ENCODE data around the gene LTA4H.
"Not testable (repeated sequence)": the region's sequence is repeated elsewhere in the genome, so short reads cannot be mapped to it uniquely, and the experiment has no call there.

Gene LTA4H

DNA sequence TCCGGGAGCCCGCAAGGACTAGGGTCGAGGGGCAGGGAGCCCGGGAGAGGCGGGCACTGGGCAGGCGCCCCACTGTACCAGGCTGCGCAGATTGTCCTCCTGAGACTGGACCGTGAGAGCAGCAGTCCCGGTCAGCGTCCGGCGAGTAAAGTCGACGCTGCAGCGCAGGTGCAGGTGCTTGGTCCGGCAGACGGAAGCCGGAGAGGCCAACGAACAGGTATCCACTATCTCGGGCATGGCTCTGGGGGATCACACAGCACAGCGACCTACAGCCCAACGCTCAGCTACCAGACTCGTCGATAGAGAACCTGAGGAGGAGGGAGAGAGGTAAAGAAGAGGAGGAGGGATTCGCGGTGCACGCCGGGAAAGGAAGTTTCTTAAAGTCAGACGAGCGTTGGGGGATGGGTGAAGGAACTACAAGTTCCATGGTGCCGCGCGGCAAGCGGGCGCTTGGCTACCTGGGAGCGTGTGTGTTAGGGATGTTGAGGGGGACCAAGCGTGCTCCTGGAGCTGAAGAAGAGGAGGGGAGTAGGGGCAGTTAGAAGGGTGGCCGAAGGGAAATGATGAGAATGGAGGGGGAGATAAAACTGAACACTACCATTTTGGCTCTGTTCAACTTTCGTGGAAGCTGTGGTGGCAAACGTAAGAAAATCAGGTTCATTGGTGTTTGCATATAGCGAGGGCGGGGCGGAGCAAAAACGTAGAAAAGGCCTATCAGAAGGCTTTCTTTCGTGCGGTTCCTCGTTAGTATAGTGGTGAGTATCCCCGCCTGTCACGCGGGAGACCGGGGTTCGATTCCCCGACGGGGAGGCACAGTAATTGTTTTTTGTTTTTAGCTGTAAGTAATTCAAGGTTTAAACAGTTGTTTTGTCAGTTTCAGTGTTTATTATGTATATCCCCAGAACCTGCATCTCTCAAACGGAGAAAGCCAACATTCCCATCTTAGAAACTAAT is at the start of gene LTA4H:
LTA4H (minus strand) TSS at position 305 of the 954 bp plus-strand sequence; CDS start at position 237, 68 bp downstream.
- peak; percentile 98 for DNase-seq

DNA sequence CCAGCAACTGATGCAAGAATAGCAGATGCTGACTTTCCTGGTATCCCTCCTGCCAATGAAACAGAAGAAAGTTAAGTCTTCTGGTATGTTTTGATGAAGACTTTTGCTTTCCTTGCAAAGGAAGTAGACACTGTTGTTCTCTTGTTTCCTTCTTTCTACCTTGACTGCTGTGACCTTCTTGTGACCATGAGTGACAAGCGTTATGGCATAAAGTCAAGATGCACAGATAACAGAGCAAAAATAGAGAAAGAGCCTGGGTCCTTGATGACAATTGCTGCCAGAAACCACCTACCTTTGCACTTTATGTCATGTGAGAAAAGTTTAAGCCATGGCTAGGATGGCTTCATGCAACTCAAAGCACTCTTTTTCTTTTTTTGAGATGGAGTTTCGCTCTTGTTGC is 49.2 kb upstream of the LTA4H start:
- DNase-seq = no peak

DNA sequence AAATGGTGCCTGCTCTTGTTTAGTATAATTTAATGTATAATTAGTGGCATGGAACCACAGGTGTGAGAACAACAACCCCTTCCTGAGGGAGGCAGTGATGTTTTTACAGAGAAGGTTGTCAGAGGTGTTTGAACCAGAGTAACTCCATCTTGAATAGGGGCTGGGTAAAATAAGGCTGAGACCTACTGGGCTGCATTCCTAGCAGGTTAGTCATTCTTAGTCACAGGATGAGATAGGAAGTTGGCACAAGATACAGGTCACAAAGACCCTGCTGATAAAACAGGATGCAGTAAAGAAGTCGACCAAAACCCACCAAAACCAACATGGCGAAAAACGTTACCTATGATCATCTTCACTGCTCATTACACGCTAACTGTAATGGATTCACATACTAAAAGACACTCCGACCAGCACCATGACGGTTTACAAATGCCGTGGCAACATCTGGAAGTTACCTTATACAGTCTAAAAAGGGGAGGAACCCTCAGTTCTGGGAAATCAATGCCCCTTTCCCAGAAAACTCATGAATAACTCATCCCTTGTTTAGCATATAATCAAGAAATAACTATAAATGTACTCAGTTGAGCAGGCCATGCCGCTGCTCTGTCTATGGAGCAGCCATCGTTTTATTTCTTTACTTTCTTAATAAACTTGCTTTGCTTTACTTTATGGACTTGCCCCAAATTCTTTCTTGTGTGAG is 47.8 kb upstream of the LTA4H start:
- DNase-seq = no peak

DNA sequence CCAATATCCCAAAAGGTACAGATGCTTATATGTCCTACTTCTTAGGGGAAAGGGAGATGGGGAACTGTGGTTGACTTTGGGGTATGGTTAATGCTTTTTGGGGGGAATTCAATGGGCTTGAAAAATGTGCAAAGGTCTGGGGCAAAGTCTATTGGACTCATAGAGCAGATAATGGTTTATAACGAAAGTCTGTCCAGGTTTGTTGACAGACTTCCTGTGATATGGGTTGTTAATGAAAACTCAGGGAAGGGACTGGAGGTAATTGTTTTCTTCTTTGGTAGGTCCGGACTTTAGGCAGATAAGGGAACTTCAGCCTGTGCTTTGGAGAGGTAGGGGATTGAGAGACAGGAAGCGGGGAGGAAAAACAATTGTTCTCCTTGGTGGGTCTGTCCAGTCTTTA is 46.2 kb upstream of the LTA4H start:
- DNase-seq = no peak

DNA sequence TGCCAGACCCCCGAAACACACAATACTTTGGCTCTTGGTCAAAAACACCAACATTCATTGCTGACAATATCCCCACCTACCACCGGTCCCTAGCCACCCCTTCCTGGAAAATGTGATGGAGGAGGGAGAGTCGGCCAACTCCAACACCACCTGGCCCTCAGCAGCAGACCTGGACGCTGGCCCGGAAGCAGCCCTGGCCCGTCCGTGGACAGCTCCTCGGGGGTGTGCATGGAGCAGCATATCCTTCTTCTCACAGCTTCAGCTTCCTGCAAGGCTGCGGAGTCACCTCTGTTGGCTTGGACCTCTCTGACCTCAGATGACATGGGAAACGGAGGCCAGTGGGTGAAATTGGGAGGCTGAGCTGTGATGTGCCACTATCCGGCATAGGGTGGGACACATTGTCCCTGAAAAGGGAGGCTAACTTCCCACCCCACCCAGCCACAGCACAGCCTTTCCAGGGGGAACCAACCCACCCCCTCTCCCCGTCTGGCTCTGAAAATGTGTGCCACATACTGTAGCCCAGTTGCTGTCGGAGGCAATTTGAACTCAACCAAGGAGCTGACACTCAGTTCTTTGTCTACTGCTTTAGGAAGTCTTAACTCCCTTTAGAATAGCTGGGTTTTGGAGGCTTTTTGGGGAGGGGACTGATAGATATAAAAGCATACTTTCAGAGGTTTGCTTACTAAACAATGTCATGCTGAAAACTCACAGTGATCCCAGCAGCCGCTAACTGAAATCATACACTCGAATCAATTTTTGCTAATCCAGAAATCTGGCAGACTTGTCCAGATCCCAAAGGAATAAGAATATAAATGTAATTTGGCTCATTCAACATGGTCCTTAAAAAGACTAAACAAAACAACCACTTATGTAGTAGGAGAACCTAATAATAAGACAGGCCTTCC is 43.1 kb upstream of the LTA4H start:
- no peak for DNase-seq

DNA sequence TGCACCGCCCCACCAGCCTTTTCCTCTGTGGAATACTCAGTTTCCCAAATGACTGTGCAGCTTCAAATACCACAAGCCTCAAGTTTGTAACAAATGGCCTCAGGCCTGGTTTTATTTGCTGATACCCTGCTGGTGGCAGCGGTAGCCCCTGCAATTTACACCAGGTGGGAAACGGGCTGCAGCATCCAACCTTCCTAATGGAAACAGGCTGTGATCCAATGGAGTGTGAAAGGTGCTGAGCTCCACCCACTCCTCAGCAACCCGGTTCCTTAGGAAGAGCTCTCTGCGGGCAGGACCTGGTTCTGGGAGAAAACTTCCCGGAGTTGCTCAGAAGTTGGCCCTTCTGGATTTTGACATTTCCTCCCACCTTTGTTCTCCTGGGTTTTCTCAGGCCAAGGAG is 41.7 kb upstream of the LTA4H start:
- DNase-seq = no peak

DNA sequence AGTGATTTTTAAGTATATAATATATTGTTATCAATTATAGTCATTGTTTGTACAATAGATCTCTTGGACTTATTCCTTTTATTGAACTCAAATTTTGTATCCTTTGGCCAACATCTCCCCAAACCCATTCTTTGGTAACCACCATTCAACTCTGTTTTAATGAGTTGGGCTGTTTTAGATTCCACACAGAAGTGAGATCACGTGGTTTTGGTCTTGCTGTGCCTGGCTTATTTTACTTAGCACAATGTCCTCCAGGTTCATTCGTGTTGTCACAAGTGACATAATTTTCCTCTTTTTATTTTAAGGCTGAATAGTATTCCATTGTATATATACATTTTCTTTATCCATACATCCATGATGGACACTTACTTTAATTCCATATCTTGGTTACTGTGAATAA is 40.2 kb upstream of the LTA4H start:
- DNase-seq = no peak

DNA sequence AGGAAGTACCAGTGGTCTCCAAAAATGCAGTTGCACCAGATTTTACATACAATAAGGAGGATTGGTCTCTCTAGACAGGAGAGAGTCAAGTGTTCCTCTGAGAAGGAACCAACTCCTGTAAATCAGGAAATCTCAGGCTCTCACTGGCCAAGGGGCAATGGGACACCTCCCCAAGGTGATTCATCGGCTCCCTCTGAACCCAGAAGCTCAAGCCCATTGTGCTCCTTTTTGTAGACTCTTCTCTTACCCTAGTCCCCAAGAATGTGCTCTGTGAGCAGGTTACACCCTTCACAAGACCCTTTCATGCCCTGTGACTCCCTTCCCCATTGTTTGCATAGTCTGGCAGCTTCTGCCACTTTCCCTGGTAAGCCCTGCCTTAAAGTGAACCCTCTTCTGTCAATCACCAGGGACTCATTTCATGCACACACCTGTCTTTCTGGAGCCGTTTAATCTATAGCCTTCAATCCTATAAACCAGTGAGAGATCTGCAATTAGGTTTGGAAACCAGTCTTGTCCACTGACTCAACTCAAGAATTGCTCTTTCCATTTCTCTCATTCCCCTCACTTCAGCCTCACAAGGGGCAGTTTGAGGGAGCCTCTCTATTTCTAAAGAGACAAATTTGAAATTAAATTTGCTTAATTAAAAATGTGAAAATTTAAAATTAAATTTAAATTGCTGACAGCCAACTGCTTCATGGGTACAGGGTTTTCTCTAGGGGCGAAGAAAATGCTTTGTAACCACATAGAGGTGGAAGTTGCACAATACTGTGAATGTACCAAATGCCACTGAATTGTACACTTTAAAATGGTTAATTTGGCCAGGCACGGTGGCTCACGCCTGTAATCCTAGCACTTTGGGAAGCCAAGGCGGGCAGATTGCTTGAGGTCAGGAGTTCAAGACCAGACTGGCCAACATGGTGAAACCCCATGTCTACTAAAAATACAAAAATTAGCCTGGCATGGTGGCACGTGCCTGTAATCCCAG is 38.3 kb upstream of the LTA4H start:
- DNase-seq = no peak

DNA sequence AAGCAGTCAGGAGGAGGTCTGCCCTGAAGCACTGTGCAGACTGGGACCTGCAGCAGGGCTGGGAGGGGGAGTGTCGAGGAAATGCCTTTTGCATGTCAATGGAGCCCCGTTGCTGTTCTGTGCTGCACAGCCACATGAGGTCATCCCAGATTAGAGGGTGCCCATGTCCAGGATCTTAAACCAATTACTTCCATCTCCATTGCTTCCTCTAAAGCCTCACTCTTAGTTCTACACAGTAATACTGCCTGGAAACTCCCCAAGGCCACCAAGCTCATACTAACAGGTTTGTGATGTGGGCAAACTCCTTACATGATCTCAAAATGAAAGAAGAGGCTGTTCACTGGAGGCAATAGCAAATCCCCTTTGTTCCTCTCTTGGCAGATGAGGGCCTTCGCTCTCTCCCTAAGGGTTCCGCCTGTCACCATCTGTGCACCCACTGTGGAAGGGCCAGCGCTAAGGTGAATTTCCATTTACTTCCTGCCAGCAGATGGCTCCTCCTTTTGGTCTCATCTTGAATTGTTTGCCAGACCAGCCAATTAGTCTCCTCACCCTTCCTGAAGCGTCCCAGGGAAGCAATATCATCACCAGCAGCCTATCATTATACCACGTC is 35.4 kb upstream of the LTA4H start:
- DNase-seq = no peak

DNA sequence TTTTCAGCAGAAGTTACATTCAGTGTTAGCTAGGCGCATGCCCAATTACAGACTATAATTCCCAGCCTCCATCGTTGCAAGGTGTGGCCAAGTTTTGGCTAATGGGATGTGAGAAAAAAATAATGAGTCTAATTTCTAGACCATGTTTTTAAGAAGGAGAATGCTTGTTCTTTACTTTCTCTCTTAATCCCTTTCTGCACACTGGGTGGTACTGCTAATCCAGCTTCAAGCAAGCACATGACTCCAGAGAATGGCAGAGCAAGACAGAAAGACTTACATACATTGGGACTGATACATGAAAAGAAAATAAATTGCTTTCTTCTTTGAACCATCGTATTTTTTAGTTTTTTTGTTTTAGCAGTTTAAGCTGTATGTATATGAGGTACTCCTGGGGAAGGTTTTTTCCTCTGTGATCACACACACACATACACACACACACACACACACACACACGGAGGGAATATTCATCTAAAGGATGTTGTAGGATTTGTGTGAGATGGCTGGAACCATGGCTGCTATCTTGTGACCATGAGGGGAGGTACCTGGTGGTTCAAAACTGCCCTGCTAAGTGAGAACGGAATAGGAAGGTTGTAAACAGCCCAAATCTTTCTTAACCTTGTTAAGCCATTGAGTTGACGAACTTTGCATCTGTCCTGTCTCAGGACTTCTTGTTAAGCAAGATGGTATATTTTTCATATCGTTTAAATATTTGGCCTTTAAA is 34.3 kb upstream of the LTA4H start:
- no peak for DNase-seq

DNA sequence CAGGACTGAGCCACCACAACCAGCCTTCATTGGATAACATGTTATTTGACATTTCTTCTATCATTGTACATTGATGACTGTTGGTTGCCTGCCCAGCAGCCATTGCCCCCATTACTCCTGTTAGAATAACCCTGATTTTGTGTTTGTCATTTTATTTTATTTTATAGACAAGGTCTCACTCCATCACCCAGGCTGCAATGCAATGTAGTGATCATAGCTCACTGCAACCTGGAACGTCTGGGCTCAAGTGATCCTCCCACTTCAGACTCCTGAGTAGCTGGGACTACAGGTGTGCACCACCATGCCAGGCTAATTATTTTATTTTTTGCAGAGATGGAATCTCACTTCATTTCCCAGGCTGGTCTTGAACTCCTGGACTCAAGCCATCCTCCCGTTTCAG is 33.2 kb upstream of the LTA4H start:
- no peak for DNase-seq

DNA sequence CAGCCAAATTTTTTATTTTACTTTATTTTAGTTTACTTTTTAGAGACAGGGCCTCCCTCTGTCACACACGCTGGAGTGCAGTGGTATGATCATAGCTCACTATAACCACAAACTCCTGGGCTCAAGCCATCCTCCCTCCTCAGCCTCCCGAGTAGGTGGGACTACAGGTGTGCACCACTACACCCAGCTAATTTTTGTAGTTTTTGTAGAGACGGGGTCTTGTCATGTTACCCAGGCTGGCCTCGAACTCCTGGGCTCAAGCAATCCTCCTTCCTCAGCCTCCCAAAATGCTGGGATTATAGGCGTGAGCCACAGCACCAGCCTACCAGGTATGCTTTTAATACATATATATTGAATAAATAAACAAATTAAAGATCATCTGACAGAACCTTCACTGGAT is 32.7 kb upstream of the LTA4H start:
- no peak for DNase-seq

DNA sequence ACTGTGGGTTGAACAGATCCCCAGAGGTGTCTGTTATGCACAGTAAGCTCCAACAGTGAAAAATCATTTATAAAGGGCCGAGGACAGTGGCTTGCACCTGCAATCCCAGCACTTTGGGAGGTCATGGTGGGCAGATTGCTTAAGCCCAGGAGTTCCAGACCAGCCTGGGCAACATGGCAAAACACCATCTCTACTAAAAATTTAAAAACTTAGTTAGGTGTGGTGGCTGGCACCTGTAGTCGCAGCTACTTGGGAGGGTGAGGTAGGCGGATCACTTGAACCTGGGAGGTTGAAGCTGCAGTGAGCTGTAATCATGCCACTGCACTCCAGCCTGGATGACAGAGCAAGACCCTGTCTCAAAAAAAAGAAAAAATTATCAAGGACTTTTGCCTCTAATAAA is 30.4 kb upstream of the LTA4H start:
- DNase-seq = not testable (repeated sequence)

DNA sequence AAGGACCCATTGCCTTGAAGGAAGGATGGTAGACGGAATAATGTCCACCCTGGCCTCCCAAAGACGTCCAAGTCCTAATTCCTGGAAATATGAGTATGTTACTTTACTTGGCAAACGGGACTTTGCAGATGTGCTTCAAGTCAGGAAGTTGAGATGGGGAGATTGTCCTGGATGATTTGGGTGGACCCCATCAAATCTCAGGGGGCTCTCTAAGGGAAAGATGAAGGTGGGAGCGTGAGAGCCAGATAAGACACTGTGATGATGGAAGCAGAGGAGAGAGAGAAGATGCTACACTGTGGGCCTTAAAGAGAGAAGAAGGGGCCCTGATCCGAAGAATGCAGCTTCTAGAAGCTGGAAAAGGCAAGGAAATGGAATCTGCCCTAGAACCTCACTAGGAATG is 29.6 kb upstream of the LTA4H start:
- no peak for DNase-seq

DNA sequence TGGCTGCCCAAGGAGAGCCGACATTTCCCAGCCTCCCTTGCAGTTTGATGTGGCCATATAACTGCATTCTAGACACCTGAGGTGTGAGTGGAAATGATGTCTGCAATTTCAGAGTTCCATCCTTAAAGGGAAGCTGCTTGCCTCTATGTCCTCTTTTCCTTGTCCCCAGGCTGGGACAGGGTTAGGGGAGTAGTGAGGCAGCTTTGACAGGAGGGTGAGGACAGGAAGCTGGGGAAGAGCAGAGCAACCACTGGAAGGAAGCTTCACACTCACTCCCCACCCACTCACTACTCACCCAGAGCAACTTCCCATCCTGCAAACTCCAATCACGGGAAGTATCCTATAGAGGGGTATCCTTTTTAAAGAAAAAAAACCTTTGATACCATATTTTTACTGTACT is 28.9 kb upstream of the LTA4H start:
- no peak for DNase-seq

DNA sequence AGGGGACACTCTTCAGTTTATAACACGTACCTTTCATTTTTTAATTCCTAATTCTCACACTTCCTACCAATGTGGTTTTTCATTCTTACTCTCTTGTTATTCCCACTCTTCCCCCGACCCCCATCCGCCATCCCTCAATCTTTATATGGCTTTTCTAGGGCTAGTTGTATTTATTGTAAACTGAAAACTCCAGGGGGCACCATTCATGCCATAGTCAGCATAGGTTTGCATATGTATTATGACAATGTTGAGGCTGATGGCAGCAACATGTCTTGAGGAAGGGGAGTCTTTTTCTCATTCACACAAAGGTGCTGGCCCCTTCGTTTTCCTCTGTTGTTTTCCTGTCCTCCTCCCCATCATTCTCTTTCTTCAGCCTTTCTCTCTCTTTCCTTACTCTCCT is 27.7 kb upstream of the LTA4H start:
- DNase-seq = no peak

DNA sequence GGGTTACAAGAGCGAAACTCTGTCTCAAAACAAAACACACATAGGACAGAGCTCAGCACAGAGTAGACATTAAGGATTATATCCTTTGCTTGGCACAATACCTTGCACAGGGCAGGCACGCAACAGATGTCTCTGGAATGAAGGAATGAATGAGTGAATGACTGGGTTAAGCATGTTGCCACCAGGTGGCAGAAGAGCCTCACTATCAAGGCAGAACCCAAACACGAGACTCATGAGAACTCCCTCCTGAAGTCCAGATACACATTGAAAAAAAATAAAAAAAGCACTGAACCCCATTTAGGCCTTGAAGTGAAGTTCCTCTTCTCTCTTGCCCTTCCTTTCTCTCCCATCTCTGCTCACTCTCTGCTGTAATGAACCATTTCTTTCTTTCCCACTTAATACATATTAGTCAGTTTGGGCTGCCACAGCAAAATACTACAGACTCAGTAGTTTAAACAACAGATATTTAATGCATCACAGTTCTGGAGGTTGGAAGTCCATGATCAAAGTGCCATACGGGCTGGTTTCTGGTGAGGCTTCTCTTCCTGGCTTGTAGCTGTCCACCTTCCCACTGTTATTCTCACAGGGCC is 26.6 kb upstream of the LTA4H start:
- peak; percentile 90 for DNase-seq

DNA sequence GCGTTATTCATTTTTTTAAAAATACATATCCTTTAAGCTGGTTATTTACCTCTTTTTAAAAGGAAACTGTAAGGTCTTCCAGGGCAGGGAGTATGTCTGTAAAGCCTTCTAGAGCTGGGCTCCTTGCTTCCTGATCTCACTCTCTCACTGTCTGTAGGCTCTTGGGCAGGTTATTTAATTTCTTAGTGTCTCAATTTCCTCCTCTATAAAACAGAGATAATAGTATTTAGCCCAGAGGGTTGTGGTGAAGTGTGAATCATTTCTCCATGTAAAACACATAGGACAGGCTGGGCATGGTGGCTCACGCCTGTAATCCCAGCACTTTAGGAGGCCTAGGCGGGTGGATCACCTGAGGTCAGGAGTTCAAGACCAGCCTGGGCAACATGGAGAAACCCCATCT is 25.9 kb upstream of the LTA4H start:
- DNase-seq = no peak

DNA sequence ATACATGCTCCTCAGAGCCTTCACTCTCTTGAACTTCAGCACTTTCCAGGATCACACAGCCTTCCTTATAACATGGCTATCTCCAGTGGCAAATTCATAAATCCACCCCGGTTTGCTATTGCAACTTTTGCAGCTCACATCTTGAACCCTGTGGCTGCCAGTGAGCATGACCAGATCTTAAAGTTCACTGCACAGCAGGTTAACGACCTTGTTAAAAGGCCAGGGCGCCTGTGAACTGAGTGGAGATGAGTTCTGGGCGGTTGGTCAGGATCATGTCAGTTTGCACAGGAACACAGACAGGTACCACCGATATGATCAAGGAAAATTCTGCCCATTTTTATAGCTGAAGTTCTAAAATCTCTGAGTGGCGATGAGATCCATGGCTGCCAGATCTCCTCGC is 24.7 kb upstream of the LTA4H start:
- no peak for DNase-seq

DNA sequence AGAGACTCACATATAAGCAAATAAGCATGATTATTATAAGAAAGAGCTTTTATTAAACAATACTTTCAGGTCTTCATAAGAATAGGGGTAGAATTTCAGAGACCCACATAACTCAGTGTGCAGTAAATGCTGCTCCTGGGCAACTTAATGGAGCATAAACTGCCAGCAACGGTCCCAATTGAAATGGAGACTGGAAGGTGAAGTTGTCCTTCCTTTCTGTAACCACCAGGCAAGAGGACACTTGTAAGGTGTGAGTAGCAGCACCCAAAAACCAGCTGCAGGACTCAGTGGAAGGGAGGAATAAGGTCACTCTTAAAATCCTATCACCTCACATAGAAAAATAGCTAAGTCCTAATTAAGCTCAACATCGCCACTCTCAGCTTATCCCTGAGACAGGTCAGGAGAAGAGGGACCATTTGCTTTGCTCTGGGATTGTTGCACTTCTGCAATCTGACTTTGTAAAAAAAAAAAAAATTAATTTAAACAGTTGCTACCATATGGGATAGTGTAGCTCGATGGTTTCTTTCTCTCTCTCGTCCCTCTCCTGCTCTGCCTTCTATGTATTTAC is 22.7 kb upstream of the LTA4H start:
- DNase-seq = no peak
